Breast epithelium (tissue), 3 donors: ENCODE data around the gene RREB1.

ENCODE experiments used
- POLR2A ChIP-seq: fragments of 450-650 bp; IDR thresholded peaks from one replicate; pipeline ENCODE4 v1.6.1; 2016; ENCODE audit warnings: antibody characterized with exemption, mild to moderate bottlenecking, moderate library complexity
- POLR2AphosphoS5 ChIP-seq, 3 donors: sonication (generic); formaldehyde crosslinking; IDR thresholded peaks; one replicate each; pipeline ENCODE4 v1.6.1; 2017; ENCODE audit warnings: antibody characterized with exemption in 3 of 3
- TF ChIP-seq, protein P1 (sequence below), 3 donors: fragments of 450-650 bp; IDR thresholded peaks; one replicate each; pipeline ENCODE4 v1.5.1; 2016 to 2017; ENCODE audit warnings: antibody characterized with exemption in 3 of 3, mild to moderate bottlenecking in 3 of 3, moderate library complexity in 3 of 3

DNA sequence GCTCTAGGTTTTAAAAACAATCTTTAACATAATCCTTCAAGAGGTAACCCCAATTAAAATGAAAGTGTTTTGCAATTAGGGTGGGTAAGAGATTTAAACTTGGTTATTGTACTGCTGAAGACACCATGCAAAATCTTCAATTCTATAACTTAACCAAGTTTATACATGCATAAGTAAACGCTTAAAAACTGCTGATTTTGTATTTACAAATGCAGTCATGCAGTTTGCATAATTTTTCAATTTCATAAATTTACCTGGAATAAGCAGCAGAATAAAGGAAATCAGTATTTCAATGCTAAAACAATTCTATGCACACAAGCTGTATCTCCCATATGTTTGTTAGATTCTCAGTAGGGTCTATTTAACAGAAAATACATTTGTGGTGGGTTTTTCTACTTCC is 182.3 kb downstream of the RREB1 start:
- no peak for TF ChIP-seq POLR2A
- TF ChIP-seq, protein P1, sequence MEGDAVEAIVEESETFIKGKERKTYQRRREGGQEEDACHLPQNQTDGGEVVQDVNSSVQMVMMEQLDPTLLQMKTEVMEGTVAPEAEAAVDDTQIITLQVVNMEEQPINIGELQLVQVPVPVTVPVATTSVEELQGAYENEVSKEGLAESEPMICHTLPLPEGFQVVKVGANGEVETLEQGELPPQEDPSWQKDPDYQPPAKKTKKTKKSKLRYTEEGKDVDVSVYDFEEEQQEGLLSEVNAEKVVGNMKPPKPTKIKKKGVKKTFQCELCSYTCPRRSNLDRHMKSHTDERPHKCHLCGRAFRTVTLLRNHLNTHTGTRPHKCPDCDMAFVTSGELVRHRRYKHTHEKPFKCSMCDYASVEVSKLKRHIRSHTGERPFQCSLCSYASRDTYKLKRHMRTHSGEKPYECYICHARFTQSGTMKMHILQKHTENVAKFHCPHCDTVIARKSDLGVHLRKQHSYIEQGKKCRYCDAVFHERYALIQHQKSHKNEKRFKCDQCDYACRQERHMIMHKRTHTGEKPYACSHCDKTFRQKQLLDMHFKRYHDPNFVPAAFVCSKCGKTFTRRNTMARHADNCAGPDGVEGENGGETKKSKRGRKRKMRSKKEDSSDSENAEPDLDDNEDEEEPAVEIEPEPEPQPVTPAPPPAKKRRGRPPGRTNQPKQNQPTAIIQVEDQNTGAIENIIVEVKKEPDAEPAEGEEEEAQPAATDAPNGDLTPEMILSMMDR (IDR thresholded peaks at IDR 0.05): no peak
- TF ChIP-seq POLR2AphosphoS5 (IDR thresholded peaks at IDR 0.05): no peak
